Hindlimb muscle (tissue), 1 donor: ENCODE results near the gene TRMT13. TPM values are rescaled to one million over a fixed set of nuclear protein-coding genes. Genes with fewer than 3 reads are reported as not detected.
"Not testable (repeated sequence)": the region's sequence is repeated elsewhere in the genome, so short reads cannot be mapped to it uniquely, and the experiment has no call there.

Source experiments
- DNase-seq: peaks from one replicate; pipeline ENCODE4 v3.0.0-alpha.2; 2013
- polyA plus RNA-seq: library from polyadenylated mRNA; unstranded; fragments of 120-200 nt; gene quantifications from one replicate; pipeline ENCODE4 v1.2.1, GENCODE V29; 2013; ENCODE audit not compliant: insufficient read length

The TRMT13 gene
- polyA plus RNA-seq, 1 donor, result 25.2 TPM

DNA sequence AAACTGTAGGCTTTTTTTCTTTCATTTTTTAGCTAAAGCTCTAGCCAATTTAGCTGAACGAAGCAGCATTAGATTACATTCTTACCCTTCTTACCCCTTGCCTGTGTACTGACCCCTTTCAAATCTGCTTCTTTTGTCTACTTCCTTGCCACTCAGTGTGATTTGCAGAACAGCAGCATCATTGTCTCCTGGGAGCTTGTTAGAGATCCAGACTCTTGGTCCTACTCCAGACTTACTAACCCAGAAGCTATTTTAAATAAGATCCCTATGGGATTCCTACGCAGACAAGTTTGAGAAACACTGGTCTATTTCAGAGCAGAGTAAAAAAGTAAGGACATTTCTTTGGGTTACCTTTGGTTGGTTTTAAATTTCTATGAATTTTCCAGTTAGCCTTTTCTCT is 31.3 kb downstream of the TRMT13 start:
- DNase-seq, result peak; percentile 13

DNA sequence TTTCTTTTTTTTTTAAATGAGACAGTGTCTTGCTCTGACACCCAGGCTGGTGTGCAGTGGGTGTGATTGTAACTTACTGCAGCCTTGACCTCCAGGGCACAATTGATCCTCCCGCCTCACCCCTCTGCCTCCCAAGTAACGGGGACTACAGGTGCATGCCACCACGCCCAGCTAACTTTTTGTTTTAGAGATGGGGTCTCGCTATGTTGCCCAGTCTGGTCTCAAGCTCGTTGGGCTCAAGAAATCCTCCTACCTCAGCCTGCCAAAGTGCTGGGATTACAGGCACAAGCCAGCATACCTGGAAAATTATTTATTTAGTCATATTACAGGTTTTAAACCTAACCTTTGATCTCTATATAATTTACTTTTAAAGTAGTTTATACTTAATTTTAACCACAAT is 31.7 kb downstream of the TRMT13 start:
- no peak for DNase-seq

DNA sequence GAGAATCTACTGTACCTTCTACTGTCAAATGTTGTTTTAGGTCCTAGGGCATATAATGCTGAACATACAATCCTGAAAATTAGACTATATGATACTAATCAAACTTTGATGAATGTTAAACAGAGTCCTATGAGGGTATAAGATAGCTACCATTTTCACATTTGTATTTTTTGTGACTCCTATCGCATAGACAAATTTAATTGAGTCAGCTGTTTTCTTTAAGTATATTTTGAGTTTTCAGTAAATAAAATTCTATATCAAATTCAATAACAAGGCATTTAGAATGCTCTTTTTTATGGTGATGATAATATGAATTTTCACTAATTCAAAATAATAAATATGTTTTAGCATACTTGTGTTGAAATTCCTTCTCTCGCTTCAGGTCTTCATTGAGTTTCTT is 35.1 kb downstream of the TRMT13 start:
- DNase-seq, result no peak

DNA sequence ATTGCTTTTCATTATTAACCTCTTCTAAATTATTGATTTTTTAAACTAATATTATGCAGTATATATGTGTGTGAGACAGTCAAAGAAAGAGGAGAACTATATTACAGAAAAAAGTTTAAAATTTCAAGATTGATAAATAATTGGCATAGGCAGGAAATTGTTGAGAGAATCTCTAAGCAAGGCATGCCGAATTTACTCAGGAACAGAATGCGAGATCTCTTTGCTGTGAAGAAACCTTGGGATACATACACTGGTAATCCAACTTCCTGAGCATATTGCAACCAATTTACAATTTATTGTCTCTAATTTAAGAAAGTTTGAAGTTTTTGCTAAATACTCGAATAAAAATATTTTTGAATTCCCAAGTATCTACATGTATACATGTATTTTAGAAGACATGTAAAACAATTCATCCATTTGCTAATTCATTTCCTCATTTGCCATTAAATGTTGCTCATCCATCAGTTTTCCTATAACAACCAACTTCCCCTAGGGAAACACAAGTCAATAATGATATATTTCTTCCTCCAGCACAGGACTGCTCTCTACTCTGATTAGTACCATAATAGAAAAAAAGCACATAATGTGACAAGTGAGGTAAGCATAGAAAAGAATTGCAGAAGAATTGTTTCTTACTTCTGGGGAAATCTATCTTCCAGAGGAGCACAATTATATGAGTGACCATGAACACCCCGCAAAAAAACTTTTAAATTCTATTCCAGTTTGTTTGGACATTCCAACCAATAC is 44.5 kb downstream of the TRMT13 start:
- DNase-seq, result no peak

DNA sequence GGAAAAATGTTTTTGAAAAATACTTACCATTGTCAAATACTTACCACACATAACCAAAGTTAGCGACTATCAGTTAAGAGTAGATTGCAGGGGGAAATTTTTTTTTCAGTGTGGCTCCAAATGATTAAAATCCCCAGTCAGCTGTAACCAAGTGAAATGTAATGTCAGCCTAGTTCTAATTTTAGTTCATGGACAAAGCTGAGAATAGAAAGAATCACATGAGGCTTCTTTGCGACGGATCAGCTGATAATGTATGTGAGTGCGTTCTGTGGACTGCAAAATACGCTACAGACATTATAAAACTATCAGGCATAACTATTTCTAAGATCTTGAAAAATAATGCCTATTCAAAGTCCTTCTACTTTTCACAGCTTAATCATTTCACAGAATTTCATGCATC is 45.1 kb downstream of the TRMT13 start, which contains the start of gene LRRC39:
TSS of gene LRRC39 (minus strand) at position 166 of the 400 bp plus-strand sequence. CDS start 9,740 bp downstream, outside the sequence.
- peak; percentile 10 for DNase-seq

DNA sequence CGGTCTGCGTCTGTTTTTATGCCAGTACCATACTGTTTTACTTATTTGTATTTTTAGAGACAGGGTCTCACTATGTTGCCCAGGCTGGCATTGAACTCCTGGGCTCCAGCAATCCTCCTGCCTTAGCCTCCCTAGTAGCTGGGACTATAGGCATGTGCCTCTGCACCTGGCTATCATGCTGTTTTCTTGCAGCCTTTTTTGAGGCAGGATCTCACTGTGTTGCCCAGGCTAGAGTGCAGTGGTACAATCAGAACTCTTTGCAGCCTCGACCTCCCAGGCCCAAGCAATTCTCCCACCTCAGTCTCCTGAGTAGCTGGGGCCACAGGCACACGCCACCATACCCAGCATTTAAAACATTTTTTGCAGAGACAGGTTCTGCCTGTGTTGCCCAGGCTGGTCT is 50.4 kb downstream of the TRMT13 start:
- DNase-seq, result no peak

DNA sequence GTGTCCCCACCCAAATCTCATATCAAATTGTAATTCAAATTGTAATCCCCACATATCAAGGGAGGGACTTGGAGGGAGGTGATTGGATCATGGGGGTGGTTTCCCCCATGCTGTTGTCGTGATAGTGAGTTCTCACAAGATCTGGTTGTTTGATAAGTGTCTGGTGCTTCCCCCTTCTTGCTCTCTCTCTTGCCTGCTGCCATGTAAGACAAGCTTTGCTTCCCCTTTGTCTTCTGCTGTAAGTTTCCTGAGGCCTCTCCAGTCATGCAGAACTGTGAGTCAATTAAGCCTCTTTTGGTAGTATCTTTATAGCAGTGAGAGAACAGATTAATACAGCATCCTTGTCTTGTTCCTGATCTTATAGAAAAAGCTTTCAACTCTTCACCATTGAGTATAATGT is 51.6 kb downstream of the TRMT13 start:
- no peak for DNase-seq

DNA sequence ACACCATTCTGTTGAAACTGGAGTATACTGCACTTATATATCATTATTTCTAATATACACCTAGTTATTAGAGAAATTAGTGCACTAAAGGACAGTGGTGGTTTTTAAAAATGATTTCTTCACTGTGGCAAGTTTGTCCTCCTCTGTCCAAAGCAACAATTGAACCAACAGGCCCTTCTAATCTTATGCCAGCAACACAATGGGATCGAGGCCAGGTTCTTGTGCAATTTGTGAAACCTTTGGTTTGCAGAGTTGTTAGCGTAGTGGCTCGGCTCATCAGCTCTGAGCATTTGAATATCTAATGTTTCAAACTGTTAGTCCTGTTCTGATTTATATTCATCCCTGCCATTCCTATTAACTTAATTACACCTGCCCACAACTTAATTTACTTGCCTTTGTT is 54.9 kb downstream of the TRMT13 start:
- no peak for DNase-seq

DNA sequence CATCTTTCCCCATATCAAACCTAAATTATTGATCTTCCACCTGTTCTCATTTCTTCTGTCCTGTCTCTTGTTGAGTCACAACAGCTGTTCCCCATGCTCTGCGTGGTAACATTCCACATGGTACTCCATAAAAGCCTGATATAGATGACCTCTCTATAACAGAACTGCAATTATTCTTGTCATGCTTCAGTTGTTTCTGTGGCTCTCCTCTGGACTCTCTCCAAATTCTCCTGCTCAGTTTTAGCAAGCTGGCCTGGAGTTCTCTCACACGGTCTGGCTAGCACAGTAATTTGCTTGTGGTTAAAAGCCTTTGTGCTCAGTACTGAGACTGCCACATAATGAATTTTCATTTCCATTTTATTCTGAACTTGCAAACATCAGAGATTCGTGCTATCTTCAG is 55.7 kb downstream of the TRMT13 start:
- peak; percentile 13 for DNase-seq

DNA sequence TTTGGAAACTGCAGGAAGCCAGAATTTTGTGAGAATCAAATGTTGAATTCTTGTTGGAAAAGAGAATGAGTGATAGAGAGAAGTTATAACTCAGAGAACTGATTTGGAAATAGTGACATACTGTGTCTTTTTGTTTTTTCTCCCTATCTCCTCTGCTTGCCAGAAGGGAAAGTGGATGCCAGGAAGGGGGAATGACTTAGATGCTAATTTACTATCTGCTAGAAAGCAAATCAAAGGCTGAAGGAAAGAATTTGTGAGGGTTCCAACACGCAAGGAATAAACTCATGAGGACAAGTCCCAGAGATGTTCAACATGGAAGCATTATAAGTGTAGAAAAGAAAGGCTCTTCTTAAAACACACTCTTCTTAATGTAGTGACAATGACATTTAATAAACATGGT is 65.6 kb downstream of the TRMT13 start:
- DNase-seq, result no peak

DNA sequence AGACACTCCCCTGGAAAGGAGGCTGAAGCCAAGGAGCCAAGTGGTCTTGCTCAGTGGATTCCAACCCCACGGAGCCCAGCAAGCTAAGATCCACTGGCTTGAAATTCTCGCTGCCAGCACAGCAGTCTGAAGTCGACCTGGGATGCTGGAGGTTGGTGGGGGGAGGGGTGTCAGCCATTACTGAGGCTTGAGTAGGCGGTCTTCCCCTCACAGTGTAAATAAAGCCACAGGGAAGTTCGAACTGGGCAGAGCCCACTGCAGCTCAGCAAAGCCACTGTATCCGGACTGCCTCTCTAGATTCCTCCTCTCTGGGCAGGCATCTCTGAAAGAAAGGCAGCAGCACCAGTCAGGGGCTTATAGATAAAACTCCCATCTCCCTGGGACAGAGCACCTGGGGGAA is 67.1 kb downstream of the TRMT13 start:
- DNase-seq, result not testable (repeated sequence)

Other genes starting within 250 kb of the TRMT13 start
- gene SLC35A3, start 163.2 kb upstream of the TRMT13 start, polyA plus RNA-seq, result 11.7 TPM
- gene SASS6, start 233 bp upstream of the TRMT13 start, polyA plus RNA-seq, result 3.4 TPM
- 213 TPM for gene LRRC39, start 45.1 kb downstream of the TRMT13 start, polyA plus RNA-seq
- gene DBT, start 116.7 kb downstream of the TRMT13 start, polyA plus RNA-seq, result 11.8 TPM
- gene RTCA, start 133.1 kb downstream of the TRMT13 start, polyA plus RNA-seq, result 31.9 TPM
- gene CDC14A, start 219.3 kb downstream of the TRMT13 start, polyA plus RNA-seq, result 6.0 TPM